Neuronal stem cell (in vitro differentiated cells): ENCODE data around the gene MYO1C.

Experiments
- DNase-seq: peaks from one replicate; pipeline ENCODE4 v3.0.0-alpha.2; 2013; ENCODE audit warnings: low spot score
- H2AFZ ChIP-seq: one replicate; pipeline ENCODE4 v1.6.1; 2013; ENCODE audit warnings: mild to moderate bottlenecking, low read length, inconsistent platforms
- H2AK5ac ChIP-seq: 2 replicates; pipeline ENCODE4 v1.6.1; 2013; ENCODE audit warnings: low read depth, mild to moderate bottlenecking, inconsistent platforms, low read length, moderate library complexity, mixed read lengths
- H2BK120ac ChIP-seq: 2 replicates; pipeline ENCODE4 v1.6.1; 2013; ENCODE audit warnings: low read depth, mild to moderate bottlenecking, inconsistent platforms, low read length, moderate library complexity, mixed read lengths
- H2BK12ac ChIP-seq: one replicate; pipeline ENCODE4 v1.6.1; 2013; ENCODE audit warnings: low read length, inconsistent platforms
- H2BK15ac ChIP-seq: 2 replicates; pipeline ENCODE4 v1.6.1; 2013; ENCODE audit warnings: mild to moderate bottlenecking, low read length, inconsistent platforms, mixed read lengths
- H2BK5ac ChIP-seq: one replicate; pipeline ENCODE4 v1.6.1; 2013; ENCODE audit warnings: inconsistent platforms, mild to moderate bottlenecking, low read length, moderate library complexity
- H3K14ac ChIP-seq: one replicate; pipeline ENCODE4 v1.6.1; 2013; ENCODE audit warnings: low read length, inconsistent platforms
- H3K18ac ChIP-seq: 2 replicates; pipeline ENCODE4 v1.6.1; 2013; ENCODE audit warnings: low read length, inconsistent platforms
- H3K23ac ChIP-seq: 2 replicates; pipeline ENCODE4 v1.6.1; 2013; ENCODE audit warnings: low read depth, mild to moderate bottlenecking, mixed read lengths, low read length, inconsistent platforms; ENCODE audit not compliant: poor library complexity
- H3K27ac ChIP-seq: replicated peaks from 3 replicates; pipeline ENCODE4 v1.5.1; 2013; ENCODE audit warnings: low read length, inconsistent platforms
- H3K27me3 ChIP-seq, 3 experiments: 2 replicates each; pipeline ENCODE4 v1.6.1; 2013; ENCODE audit warnings: low read length in 3 of 3, mild to moderate bottlenecking in 2 of 3, inconsistent platforms in 1 of 3, low read depth in 1 of 3, mixed read lengths in 1 of 3, moderate library complexity in 1 of 3; ENCODE audit not compliant: control insufficient read depth in 3 of 3, insufficient read depth in 3 of 3
- H3K36me3 ChIP-seq, 2 donors: replicated peaks in 1 of 2; 2 replicates each; pipeline ENCODE4 v1.6.1; 2013; ENCODE audit warnings: low read length in 2 of 2; ENCODE audit not compliant: control insufficient read depth in 2 of 2, insufficient read depth in 2 of 2
- H3K4ac ChIP-seq: 2 replicates; pipeline ENCODE4 v1.6.1; 2013; ENCODE audit warnings: inconsistent platforms, mild to moderate bottlenecking, low read length, moderate library complexity
- H3K4me1 ChIP-seq, 2 donors: 1 replicate in 1 of 2; 2 replicates in 1 of 2; pipeline ENCODE4 v1.6.1; 2013; ENCODE audit warnings: low read length in 2 of 2, low read depth in 1 of 2; ENCODE audit not compliant: control insufficient read depth in 2 of 2, insufficient read depth in 1 of 2
- H3K4me2 ChIP-seq: one replicate; pipeline ENCODE4 v1.6.1; 2013; ENCODE audit warnings: mild to moderate bottlenecking, low read length, inconsistent platforms; ENCODE audit not compliant: insufficient read depth, poor library complexity, severe bottlenecking
- H3K4me3 ChIP-seq, 2 donors: 2 replicates each; pipeline ENCODE4 v1.5.1; 2013; ENCODE audit warnings: low read length in 2 of 2, mild to moderate bottlenecking in 2 of 2, inconsistent platforms in 1 of 2, moderate library complexity in 1 of 2
- H3K79me1 ChIP-seq: one replicate; pipeline ENCODE4 v1.6.1; 2013; ENCODE audit warnings: low read depth, mild to moderate bottlenecking, inconsistent platforms, low read length, moderate library complexity
- H3K9ac ChIP-seq: one replicate; pipeline ENCODE4 v1.6.1; 2013; ENCODE audit warnings: mild to moderate bottlenecking, low read depth, low read length, inconsistent platforms; ENCODE audit not compliant: poor library complexity
- H3K9me3 ChIP-seq, 2 donors: replicated peaks in 1 of 2; 2 replicates each; pipeline versions ENCODE3 to v1.6.1; 2013; ENCODE audit warnings: low read length in 2 of 2, mild to moderate bottlenecking in 2 of 2, inconsistent platforms in 1 of 2, low read depth in 1 of 2, mixed read lengths in 1 of 2, moderate library complexity in 1 of 2; ENCODE audit not compliant: control insufficient read depth in 2 of 2, insufficient read depth in 1 of 2
- H4K8ac ChIP-seq: one replicate; pipeline ENCODE4 v1.6.1; 2013; ENCODE audit warnings: low read depth, mild to moderate bottlenecking, inconsistent platforms, low read length, moderate library complexity
- H4K91ac ChIP-seq: one replicate; pipeline ENCODE4 v1.6.1; 2013; ENCODE audit warnings: low read length, low read depth, mild to moderate bottlenecking, inconsistent platforms; ENCODE audit not compliant: poor library complexity
- WGBS, 2 donors: extraction: QIAGEN DNeasy Blood & Tissue Kit; methylation state at CpG; one replicate each; pipeline ENCODE4 v1.1.7; 2013; ENCODE audit warnings: missing lambda C conversion rate in 2 of 2, mixed read lengths in 1 of 2; ENCODE audit not compliant: insufficient read length in 2 of 2, insufficient replicate concordance in 1 of 2; ENCODE audit errors: extremely low coverage in 2 of 2; 5-methylcytosine and 5-hydroxymethylcytosine counted together

The MYO1C gene

DNA sequence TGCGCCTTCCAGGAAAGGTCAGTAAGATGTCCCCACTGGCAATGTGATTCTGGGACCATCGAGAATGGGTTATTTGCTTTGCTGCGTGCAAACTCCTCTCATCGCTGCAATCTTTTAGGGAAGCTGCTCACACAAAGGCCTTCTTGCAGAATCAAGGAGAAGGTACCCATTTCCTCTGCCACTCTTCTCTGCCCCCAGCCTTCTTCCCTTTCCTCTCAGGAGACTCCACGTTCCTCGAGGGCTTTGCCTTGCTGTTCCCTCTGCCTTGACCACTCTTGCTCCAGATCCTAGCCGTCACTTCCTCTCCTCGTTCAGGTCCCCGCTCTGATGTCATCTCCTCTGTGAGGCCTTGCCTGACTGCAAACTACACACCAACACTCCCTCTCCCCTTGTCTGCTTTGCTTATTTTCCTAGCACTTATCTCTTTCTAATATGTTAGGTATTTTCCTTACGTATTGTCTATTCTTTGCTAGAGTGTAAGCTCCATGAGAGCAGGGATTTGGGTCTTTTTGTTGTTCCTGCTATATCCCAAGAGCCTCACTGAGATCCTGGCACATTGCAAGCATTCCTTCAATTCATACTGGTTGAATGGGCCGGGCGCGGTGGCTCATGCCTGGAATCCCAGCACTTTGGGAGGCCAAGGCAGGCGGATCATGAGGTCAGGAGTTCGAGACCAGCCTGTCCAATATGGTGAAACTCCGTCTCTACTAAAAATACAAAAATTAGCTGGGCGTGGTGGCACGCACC is 31.1 kb downstream of the MYO1C start:
- Histone ChIP-seq H4K91ac (no peak overlapping the region), H2BK12ac (no peak overlapping the region), H2AFZ (no peak overlapping the region), H3K4me2 (no peak overlapping the region), H3K23ac (no peak overlapping the region), H3K18ac (no peak overlapping the region), H3K36me3 (peaks cover 7 to 12% of the 10 kb centered on the region in 2 donors), H3K9ac (no peak overlapping the region), H3K27me3 (no peaks in the 10 kb centered on the region), H3K4me1 (no peaks in the 10 kb centered on the region), H3K4ac (no peak overlapping the region), H2BK15ac (no peak overlapping the region), H4K8ac (no peak overlapping the region), H3K4me3 (no peak overlapping the region), H3K14ac (no peak overlapping the region), H3K9me3 (peaks cover 0 to 3% of the 10 kb centered on the region in 2 donors), H2BK120ac (no peak overlapping the region), H3K27ac (no peak overlapping the region), H2AK5ac (no peak overlapping the region), H2BK5ac (no peak overlapping the region), H3K79me1 (no peaks in the 10 kb centered on the region)
- no peak for DNase-seq
- WGBS, 2 donors: no CpG with 5 or more reads among the region's 18 CpGs

DNA sequence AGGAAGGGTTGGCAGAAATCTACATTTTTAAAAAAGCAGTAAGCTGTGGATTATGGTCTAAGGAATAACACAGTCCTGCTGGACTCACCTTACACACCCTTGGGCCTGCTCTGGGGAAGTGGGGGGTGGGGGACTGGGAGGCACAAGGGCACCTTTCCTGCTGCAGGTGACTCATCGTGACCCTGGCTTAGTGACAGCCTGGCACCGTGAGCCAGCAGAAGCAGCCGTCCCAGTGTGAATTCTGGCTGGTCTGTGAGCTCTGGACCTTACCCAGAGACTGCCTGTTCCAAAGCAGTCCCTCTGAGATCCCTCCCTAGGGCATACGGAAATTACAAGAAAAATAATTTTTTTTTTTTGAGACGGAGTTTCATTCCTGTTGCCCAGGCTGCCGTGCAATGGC is 32.3 kb downstream of the MYO1C start:
- Histone ChIP-seq H3K27me3 (no peaks in the 10 kb centered on the region), H3K79me1 (peaks cover 7% of the 10 kb centered on the region), H3K14ac (no peak overlapping the region), H3K18ac (no peak overlapping the region), H3K4me1 (no peaks in the 10 kb centered on the region), H2AFZ (no peak overlapping the region), H2BK15ac (no peak overlapping the region), H3K4ac (no peak overlapping the region), H3K9ac (no peak overlapping the region), H3K23ac (no peak overlapping the region), H3K4me3 (no peak overlapping the region), H2BK12ac (no peak overlapping the region), H3K27ac (no peak overlapping the region), H2AK5ac (no peak overlapping the region), H2BK5ac (peak overlapping the region; percentile 48), H4K91ac (no peak overlapping the region), H4K8ac (no peak overlapping the region), H3K9me3 (peaks cover 0 to 3% of the 10 kb centered on the region in 2 donors), H3K36me3 (peaks cover 5 to 9% of the 10 kb centered on the region in 2 donors), H2BK120ac (no peak overlapping the region), H3K4me2 (no peak overlapping the region)
- DNase-seq: no peak
- WGBS, 2 donors: no CpG with 5 or more reads among the region's 6 CpGs

DNA sequence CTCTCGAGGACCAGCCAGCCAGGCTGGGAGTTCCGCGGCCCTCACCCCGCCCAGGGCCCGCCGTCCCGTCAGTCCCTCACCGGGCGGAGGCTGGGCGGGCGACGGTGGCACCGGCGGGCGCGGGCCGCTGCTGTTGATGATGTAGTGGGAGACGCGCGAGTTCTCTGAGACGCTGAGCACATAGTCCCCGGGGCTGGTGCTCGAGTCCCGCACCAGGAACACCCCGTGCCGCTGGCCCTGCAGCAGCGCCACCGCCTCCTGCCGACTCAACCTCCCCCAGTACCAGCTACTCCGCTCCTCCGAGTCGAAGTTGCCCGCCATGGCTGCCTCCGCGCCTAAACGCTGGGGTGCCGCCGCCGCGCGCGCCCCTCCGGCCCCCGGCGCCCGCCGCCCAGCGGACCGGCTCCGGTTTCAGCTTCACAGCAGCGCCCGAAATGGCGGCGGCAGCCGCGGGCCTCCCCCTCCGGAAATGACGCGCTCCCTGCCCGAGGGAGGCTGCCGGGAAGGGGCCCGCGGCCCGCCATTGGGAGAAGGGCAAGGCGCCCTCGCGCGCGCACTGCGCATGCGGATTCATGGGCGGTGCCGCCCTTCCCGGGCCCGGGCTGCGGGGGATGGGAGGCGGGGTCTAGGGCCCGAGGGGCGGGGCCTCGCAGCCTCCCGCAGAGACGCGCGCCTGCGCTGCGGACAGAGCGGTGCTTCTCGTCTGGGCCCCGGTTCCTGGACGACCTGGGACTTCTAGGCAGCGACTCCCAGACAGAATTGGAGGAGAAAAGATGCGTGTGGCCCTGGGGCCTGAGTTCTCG is 36.5 kb downstream of the MYO1C start, which contains the start of gene CRK:
CRK (minus strand) TSS at position 436 of the 803 bp plus-strand sequence; CDS start at position 321, 115 bp downstream.
- H3K23ac ChIP-seq: peak within 1 kb of the TSS; percentile 90
- peaks cover 0 to 33% of the 10 kb centered on the region in 2 donors for H3K36me3 ChIP-seq
- H3K4me3 ChIP-seq: peak within 1 kb of the TSS; percentile 83 to 100
- peak within 1 kb of the TSS; percentile 69 for H3K4me2 ChIP-seq
- peak; percentile 96 for DNase-seq
- H2BK12ac ChIP-seq: peak within 1 kb of the TSS; percentile 52
- no peaks in the 10 kb centered on the region for H3K27me3 ChIP-seq
- H2AFZ ChIP-seq: peak within 1 kb of the TSS; percentile 94
- peak within 1 kb of the TSS; percentile 99 for H2BK5ac ChIP-seq
- H2BK120ac ChIP-seq: no peak within 1 kb of the TSS
- H3K18ac ChIP-seq: peak within 1 kb of the TSS; percentile 99
- peaks cover 8% of the 10 kb centered on the region for H3K79me1 ChIP-seq
- peak within 1 kb of the TSS; percentile 97 for H3K14ac ChIP-seq
- H4K91ac ChIP-seq: no peak within 1 kb of the TSS
- H2AK5ac ChIP-seq: peak within 1 kb of the TSS; percentile 96
- H3K9me3 ChIP-seq: peaks cover 0 to 3% of the 10 kb centered on the region in 2 donors
- H3K4me1 ChIP-seq: peaks cover 5% of the 10 kb centered on the region in 2 donors
- no CpG with 5 or more reads among the region's 93 CpGs for WGBS, 2 donors
- H3K9ac ChIP-seq: peak within 1 kb of the TSS; percentile 99
- H3K4ac ChIP-seq: peak within 1 kb of the TSS; percentile 80
- H3K27ac ChIP-seq: peak within 1 kb of the TSS; percentile 77
- H2BK15ac ChIP-seq: peak within 1 kb of the TSS; percentile 71
- peak within 1 kb of the TSS; percentile 32 for H4K8ac ChIP-seq
